ENCODE data around the gene MYO18B.

DNA sequence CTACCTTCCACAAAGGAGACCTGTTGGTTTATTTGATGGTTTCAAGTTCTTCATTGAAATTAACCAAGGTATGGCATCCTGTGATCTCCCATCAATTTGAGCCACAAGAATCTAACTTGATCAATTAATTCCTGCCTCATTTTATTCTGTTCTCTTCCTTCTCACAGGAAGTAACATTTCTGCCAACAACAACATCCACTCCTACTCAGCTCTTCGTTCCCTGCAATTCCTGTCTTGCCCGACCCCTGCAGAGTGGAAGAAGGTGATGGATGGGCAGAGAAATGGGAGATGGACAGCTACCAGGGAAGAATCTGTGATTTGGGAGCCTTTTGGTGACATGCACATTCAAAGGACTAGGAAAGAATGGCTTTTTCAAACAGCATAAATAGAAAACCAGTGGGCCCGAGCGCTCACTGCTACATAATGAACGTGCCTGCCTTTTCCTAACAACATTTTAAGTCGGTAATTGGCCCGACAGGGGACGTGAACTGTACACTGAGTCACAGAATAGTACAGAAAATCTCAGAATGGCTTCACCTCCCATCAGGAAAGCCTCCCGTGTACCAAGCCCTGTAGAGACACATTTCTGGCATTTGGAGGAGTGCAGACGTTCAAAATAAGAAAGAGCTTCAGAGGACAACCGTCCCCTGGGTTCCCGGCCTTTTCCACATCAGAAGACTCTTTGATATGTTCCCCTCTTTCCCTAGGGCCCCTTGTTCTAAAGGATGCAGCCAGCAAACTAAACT is 314.6 kb downstream of the MYO18B start:
- TF ChIP-seq ZNF274 (IDR thresholded peaks at IDR 0.05; ENCODE audit: low read depth, low read length) (no peak), YY1 (IDR thresholded peaks at IDR 0.05; ENCODE audit: insufficient read depth, insufficient read length) (no peak), SUZ12 (IDR thresholded peaks at IDR 0.05; ENCODE audit: extremely low read depth, insufficient read depth, insufficient read length) (no peak)
